ENCODE measurements around the gene TWF2.

The TWF2 gene

DNA sequence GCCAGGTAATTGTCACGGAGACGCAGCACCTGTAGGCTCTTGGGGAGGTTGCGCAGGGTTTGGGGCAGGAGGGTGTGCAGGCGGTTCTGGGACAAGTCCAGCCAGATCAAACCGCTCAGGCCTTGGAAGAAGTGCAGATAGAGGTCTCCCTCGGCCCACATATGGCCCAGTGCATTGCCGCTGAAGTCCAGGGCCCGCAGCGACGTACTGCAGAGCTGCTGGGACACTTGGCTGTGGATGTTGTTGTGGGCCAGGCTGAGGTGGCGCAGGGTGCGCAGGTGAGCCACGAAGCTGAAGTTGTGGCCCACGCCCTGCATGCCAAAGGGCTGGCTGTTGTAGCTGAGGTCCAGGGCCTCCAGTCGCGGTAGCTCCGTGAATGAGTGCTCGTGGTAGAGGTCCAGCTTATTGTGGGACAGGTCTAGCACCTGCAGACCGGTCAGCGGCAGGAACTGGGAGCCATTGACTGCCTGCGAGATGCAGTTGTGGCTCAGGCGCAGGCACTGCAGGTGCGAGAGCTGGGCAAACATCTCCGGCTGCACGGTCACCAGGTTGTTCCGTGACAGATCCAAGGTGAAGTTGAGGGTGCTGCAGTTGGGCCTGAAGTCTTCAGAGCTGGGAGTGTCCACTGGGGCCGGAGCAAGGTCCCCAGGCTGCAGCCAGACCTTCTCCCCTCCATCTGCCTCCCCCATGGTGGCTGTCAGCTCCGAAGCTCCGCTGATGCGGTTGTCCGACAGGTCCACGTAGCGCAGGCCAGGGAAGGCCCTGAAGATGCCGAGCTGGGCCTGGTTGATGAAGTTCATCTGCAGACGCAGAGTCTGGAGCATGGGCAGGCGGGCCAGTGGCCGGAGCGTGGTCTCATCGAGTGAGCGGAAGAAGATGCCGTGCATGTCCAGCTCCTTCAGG, 16.4 kb downstream of the TWF2 start:
- Mint-ChIP-seq H3K9me3 (no peaks in the 10 kb centered on the region), H3K36me3 (ENCODE audit: insufficient read depth) (peaks cover 7% of the 10 kb centered on the region), H3K4me3 (peak overlapping the region; percentile 72), H3K27ac (ENCODE audit: low read depth) (peak overlapping the region; percentile 38), H3K4me1 (peaks cover 69% of the 10 kb centered on the region), H3K27me3 (no peaks in the 10 kb centered on the region)
- ATAC-seq (replicated peaks; ENCODE audit: extremely low read depth, poor library complexity, severe bottlenecking) (no peak), DNase-seq (ENCODE audit: low spot score in 2 of 2) (no peak)

DNA sequence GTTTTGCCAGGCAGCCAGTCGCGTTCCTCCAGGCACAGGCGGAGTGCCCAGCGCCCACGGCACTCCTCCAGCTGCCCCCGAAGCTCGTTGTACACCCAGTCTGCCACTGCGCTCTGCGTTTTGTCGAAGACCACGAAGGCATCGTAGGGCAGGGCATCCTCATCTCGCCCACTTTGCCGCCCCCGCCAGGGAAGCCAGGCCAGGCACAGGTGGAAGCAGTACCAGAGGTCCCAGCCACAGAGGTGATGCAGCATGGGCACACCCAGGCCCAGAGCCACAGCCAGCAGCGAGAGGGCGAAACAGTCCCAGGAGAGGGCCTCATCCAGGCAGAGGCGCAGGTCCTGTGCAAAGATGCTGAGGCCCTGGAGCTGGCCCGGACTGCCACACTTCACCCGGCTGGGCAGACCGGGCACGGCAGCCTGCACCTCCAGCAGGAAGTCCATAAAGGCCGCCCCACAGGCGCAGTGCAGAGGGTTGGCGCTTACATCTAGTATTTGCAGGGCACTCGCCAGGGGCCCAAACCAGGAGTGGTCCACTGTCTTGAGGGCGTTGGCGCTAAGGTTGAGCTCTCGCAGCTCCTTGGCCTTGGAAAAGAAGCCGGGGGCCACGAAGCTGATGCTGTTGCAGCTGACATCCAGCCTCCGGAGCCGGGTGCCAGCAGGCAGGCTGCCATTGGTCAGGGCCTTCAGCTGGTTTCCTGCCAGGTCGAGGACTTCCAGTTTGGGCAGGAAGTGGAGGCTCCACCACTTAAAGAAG, 17.2 kb downstream of the TWF2 start:
- no peaks in the 10 kb centered on the region for H3K27me3 Mint-ChIP-seq
- peak; percentile 47 for ATAC-seq (replicated peaks; ENCODE audit: extremely low read depth, poor library complexity, severe bottlenecking)
- no peak for DNase-seq (ENCODE audit: low spot score in 2 of 2)
- H3K4me3 Mint-ChIP-seq = peak overlapping the region; percentile 72
- H3K36me3 Mint-ChIP-seq (ENCODE audit: insufficient read depth) = peaks cover 5% of the 10 kb centered on the region
- H3K4me1 Mint-ChIP-seq = peaks cover 75% of the 10 kb centered on the region
- peak overlapping the region; percentile 38 for H3K27ac Mint-ChIP-seq (ENCODE audit: low read depth)
- no peaks in the 10 kb centered on the region for H3K9me3 Mint-ChIP-seq

DNA sequence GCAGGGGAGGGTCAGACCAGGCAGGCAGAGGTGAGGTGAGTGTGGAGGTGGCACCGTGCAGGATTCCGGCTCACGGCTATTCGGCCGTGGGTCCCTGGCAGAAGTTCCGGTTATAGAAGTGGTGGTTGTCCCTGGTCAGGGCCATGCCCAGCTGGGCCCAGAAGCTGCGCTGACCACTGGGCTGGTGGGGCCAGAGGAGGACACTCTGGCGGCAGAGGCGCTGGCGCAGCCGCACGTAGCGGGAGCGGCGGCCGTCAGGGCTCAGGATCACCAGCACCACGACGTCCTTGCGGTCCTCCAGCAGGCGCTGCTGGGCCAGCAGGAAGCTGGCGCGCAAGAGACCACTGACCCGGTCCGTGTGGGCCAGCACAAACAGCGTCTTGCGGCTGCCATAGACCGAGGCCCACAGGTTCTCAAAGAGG, 17.8 kb downstream of the TWF2 start:
- no peaks in the 10 kb centered on the region for H3K27me3 Mint-ChIP-seq
- H3K4me1 Mint-ChIP-seq = peaks cover 73% of the 10 kb centered on the region
- no peak overlapping the region for H3K27ac Mint-ChIP-seq (ENCODE audit: low read depth)
- peaks cover 7% of the 10 kb centered on the region for H3K36me3 Mint-ChIP-seq (ENCODE audit: insufficient read depth)
- DNase-seq (ENCODE audit: low spot score in 2 of 2) = no peak
- no peaks in the 10 kb centered on the region for H3K9me3 Mint-ChIP-seq
- no peak for ATAC-seq (replicated peaks; ENCODE audit: extremely low read depth, poor library complexity, severe bottlenecking)
- H3K4me3 Mint-ChIP-seq = no peak overlapping the region

DNA sequence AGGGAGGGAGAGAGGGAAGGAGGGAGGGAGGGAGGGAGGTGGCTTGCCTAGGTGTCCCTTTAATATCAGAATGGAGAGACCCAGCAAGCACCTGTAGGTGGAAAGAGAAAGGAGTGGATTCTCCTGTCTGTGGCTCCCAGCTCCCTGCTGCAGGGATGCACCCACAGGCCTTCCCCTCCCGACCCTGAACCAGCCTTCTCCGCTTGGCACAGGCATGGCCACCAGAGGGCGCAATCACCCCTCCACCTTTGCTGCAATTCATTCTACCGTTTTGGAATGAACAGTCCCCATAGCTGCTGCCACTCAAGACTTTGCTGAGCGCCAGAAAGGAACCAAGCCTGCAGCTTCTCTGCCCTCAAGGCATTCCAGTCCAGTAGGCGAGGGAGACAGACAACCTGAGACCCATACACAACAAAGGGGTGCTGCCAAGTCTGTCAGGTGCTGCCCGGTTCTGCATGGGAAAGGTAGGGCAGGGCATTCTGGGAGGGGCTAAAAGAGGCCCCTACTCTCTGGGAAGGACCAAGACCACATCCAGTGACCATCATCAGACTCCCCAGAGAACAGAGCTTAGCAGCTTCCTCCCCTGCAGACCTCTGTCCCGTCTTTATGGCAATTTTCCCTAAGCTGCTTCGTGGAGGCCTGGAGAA, 18.5 kb downstream of the TWF2 start:
- Mint-ChIP-seq H3K9me3 (no peaks in the 10 kb centered on the region), H3K4me3 (no peak overlapping the region), H3K36me3 (ENCODE audit: insufficient read depth) (peaks cover 6% of the 10 kb centered on the region), H3K27me3 (no peaks in the 10 kb centered on the region), H3K4me1 (peaks cover 69% of the 10 kb centered on the region), H3K27ac (ENCODE audit: low read depth) (peak overlapping the region; percentile 83)
- ATAC-seq (replicated peaks; ENCODE audit: extremely low read depth, poor library complexity, severe bottlenecking) = peak; percentile 60
- peak; percentile 80 to 90 for DNase-seq (ENCODE audit: low spot score in 2 of 2)

DNA sequence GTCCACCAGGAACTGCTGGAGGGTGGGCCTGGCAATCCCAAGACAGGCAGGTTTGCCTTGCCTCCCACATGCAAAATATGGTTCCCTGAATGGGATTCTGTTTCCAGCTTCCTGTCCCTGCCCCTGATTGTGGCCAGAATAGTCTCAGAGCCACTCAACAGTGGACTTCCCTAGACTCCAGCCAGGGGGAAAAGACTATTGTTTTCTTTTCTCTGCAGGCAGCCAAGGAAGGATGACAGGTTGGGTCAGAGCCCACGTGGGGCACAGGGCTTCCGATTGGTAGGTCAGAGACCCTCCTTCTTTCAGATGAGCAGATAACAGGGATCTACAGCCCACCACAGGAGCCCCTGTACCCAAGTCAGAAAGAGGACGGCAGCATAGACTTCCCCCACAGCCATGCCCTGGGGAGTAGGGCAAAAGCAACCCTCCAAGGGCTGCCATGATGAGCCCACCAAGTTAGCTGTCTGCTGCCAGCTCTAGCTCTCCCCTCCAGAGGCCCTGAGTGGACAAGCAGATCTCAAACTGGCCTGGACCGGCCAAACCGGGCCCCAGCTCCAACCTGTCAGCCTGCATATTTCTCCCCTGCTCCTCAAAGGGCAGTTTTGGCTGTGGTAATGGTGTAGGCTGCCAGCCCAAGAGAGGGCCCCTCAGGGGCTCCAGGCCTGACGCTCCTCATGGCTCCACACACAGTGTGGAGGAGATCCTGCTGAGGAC, 19.9 kb downstream of the TWF2 start:
- DNase-seq (ENCODE audit: low spot score in 2 of 2) (no peak), ATAC-seq (replicated peaks; ENCODE audit: extremely low read depth, poor library complexity, severe bottlenecking) (no peak)
- Mint-ChIP-seq H3K4me3 (peak overlapping the region; percentile 66), H3K27ac (ENCODE audit: low read depth) (peak overlapping the region; percentile 79), H3K27me3 (no peaks in the 10 kb centered on the region), H3K36me3 (ENCODE audit: insufficient read depth) (peaks cover 12% of the 10 kb centered on the region), H3K4me1 (peaks cover 76% of the 10 kb centered on the region), H3K9me3 (no peaks in the 10 kb centered on the region)

DNA sequence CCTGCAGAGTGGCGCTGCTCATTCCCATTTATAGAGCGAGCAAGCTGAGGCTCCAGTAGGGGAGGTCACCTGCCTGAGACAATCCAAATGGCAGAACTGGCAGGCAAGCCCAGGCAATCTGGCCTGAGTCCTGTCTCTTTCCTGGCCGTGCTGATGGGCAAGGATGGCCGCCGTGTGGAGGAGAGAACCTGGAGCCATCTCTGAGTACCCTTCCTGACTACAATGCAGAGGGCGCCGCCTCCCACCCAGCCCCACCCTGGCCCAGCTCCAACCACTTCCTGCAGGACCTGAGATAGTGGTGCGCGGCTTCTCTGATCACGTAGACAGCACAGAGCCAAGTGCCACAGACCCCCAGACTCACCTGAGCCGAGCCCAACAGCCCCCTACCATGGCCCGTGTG, 20.5 kb downstream of the TWF2 start:
- peaks cover 17% of the 10 kb centered on the region for H3K36me3 Mint-ChIP-seq (ENCODE audit: insufficient read depth)
- ATAC-seq (replicated peaks; ENCODE audit: extremely low read depth, poor library complexity, severe bottlenecking) (peak; percentile 43), DNase-seq (ENCODE audit: low spot score in 2 of 2) (no peak)
- peak overlapping the region; percentile 66 for H3K4me3 Mint-ChIP-seq
- H3K9me3 Mint-ChIP-seq = no peaks in the 10 kb centered on the region
- H3K27ac Mint-ChIP-seq (ENCODE audit: low read depth) = peak overlapping the region; percentile 79
- H3K27me3 Mint-ChIP-seq = no peaks in the 10 kb centered on the region
- peaks cover 71% of the 10 kb centered on the region for H3K4me1 Mint-ChIP-seq

DNA sequence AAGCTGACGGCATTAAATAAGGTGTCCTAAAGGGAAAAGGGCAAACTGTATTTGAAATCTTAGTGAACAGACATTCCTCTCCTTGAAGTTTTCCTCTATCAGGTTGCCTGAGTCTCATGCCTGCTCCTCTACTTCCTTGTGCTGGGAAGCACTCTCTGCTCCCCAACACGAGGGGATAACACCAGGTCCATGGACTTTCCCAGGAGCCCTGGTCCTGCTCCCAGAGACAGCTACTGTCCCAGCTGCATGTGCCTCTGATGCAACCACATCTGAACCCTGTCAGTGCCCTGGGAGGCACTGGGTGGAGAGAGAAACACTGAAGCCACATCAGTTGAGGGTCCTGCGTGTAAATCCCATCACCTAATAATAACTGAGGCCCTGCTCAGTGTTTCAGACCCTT, 20.9 kb downstream of the TWF2 start:
- ATAC-seq (replicated peaks; ENCODE audit: extremely low read depth, poor library complexity, severe bottlenecking) (no peak), DNase-seq (ENCODE audit: low spot score in 2 of 2) (no peak)
- H3K4me3 Mint-ChIP-seq = peak overlapping the region; percentile 66
- peaks cover 18% of the 10 kb centered on the region for H3K36me3 Mint-ChIP-seq (ENCODE audit: insufficient read depth)
- H3K27me3 Mint-ChIP-seq = no peaks in the 10 kb centered on the region
- peak overlapping the region; percentile 79 for H3K27ac Mint-ChIP-seq (ENCODE audit: low read depth)
- no peaks in the 10 kb centered on the region for H3K9me3 Mint-ChIP-seq
- peaks cover 67% of the 10 kb centered on the region for H3K4me1 Mint-ChIP-seq

DNA sequence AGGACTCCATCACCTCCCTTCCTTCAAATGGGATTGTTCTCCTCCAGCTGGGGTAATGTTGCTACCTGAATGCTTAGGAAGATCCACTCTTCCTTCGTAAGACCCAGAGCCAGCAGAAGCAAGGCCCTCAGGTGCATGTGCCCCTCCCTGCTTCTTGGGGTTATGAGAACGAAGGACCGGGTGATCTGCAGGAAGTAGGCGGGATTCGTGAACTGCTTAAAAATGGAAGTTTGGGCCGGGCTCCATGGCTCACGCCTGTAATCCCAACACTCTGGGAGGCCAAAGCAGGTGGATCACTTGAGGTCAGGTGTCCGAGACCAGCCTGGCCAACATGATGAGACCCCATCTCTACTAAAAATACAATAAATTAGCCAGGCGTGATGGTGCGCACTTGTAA, 21.6 kb downstream of the TWF2 start:
- Mint-ChIP-seq H3K27ac (ENCODE audit: low read depth) (peak overlapping the region; percentile 79), H3K27me3 (no peaks in the 10 kb centered on the region), H3K9me3 (no peaks in the 10 kb centered on the region), H3K4me3 (peak overlapping the region; percentile 66), H3K4me1 (peaks cover 66% of the 10 kb centered on the region), H3K36me3 (ENCODE audit: insufficient read depth) (peaks cover 24% of the 10 kb centered on the region)
- DNase-seq (ENCODE audit: low spot score in 2 of 2) (no peak), ATAC-seq (replicated peaks; ENCODE audit: extremely low read depth, poor library complexity, severe bottlenecking) (no peak)

DNA sequence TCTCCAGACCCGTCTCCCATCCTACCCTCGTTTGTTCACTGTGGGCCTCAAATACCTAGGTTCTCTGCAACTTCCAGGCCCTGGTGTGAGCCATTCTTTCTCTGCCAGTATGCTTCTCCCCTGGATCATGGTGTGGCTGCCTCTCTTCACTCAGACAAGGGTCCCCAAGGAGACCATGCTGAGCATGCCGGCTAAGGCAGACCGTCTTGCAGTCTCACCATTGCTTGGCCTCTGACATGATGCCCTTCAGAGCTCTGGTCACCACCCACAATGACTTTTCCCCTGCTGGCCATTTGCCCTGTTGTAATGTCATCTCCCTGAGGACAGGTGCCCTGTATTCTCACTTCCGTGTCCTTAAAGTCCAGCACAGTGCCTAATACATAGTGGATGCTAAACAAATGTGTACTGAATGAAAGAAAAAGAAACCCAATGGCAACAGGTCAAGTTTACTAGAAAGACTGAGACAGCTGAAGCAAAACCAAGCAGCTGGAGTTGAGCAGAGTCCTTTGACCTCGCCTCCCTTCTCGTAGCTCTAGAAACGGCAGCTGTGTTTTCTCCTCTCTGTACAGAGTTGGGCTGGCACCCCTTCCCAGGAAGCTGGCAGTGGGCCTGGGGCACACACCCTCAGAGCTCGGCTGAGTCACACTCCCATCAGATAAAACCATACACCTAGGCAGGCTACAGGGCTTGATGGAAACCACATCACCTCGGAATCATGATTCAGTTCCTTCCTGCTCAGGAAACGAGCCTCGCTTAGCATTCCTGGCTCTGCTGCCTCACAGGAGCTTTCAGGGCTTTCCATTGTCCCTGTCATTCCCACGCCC, 22.2 kb downstream of the TWF2 start:
- H3K27ac Mint-ChIP-seq (ENCODE audit: low read depth) = peak overlapping the region; percentile 79
- DNase-seq (ENCODE audit: low spot score in 2 of 2) = no peak
- no peaks in the 10 kb centered on the region for H3K9me3 Mint-ChIP-seq
- peak; percentile 52 for ATAC-seq (replicated peaks; ENCODE audit: extremely low read depth, poor library complexity, severe bottlenecking)
- H3K36me3 Mint-ChIP-seq (ENCODE audit: insufficient read depth) = peaks cover 25% of the 10 kb centered on the region
- peaks cover 60% of the 10 kb centered on the region for H3K4me1 Mint-ChIP-seq
- H3K4me3 Mint-ChIP-seq = peak overlapping the region; percentile 66
- H3K27me3 Mint-ChIP-seq = no peaks in the 10 kb centered on the region

DNA sequence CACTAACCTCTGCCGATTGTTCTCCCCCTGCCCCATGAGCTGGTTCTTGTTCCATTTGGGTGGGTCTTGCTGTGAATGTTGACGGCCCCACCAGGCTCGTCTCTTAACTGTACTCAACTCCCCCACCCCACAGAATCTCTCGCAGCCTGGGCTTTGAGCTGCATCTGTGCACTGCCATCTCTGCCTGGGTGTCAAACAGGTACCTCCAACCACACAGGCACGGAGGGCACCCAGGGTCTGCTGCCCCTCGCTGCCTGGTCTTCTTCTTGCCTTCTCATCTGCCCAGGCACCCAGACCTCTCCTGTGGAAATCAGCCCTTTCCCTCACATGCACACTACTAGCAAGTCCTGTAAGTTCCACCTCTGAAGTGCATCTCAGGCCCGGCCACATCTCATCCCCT, 23.6 kb downstream of the TWF2 start:
- Mint-ChIP-seq H3K4me1 (peaks cover 51% of the 10 kb centered on the region), H3K36me3 (ENCODE audit: insufficient read depth) (peaks cover 30% of the 10 kb centered on the region), H3K27ac (ENCODE audit: low read depth) (peak overlapping the region; percentile 74), H3K27me3 (no peaks in the 10 kb centered on the region), H3K9me3 (no peaks in the 10 kb centered on the region), H3K4me3 (no peak overlapping the region)
- ATAC-seq (replicated peaks; ENCODE audit: extremely low read depth, poor library complexity, severe bottlenecking) = no peak
- DNase-seq (ENCODE audit: low spot score in 2 of 2) = no peak

DNA sequence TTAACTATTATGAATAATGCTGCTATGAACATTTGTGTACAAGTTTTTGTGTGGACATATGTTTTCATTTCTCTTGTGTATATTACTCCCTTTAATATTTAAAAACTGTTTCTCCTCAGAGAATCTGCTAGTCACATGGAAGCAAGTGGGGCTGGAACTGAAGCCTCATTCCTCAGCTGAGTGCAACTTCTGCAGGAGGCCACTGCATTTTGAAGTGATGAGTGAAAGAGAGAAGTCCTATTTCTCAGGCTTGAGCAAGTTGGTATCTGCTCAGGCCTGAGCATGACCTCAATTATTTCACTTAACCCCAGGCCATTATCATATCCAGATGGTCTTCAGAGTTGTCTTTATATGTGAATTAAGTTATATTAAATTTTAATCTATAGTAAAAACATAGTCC, 25.1 kb downstream of the TWF2 start:
- H3K27ac Mint-ChIP-seq (ENCODE audit: low read depth) = no peak overlapping the region
- ATAC-seq (replicated peaks; ENCODE audit: extremely low read depth, poor library complexity, severe bottlenecking) = no peak
- peaks cover 40% of the 10 kb centered on the region for H3K36me3 Mint-ChIP-seq (ENCODE audit: insufficient read depth)
- H3K4me3 Mint-ChIP-seq = no peak overlapping the region
- no peaks in the 10 kb centered on the region for H3K9me3 Mint-ChIP-seq
- DNase-seq (ENCODE audit: low spot score in 2 of 2) = no peak
- H3K4me1 Mint-ChIP-seq = peaks cover 36% of the 10 kb centered on the region
- no peaks in the 10 kb centered on the region for H3K27me3 Mint-ChIP-seq
